GM18519 (cell line): ENCODE results near the gene MS4A15.
A peak's percentile ranks its signal among the peaks of the same experiment; 100 is the strongest.

ENCODE experiments used
- ATAC-seq: cut with Tn5 transposase; IDR thresholded peaks from one replicate; pipeline ENCODE4 v1.9.1; 2021; ENCODE audit warnings: mild to moderate bottlenecking, moderate library complexity; ENCODE audit not compliant: unreplicated experiment, low FRiP score

Gene MS4A15

DNA sequence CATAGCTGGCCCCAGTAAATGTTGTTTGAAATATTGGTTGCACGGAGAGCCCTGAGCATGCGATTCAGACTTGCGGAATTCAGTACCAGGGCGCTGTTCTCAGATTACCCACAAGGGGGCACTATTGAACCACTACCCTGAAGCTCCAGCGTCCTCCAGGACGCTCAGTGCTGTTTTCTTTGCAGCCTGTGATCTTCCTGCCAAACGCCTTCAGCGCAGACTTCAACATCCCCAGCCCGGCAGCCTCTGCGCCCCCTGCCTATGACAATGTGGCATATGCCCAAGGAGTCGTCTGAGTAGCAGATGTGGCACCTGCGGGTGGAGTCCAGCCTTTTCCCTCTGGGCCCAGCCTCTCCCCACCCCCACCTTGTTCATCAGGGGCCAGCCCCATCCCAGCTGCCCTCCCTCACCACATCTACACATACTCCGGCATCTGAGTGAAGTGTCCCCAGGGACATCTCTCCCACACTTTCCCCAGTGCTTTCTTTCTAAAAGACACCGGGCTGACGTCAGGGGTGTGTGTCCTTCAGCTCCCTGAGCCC is 18.8 kb downstream of the MS4A15 start:
- peak; percentile 72 for ATAC-seq

DNA sequence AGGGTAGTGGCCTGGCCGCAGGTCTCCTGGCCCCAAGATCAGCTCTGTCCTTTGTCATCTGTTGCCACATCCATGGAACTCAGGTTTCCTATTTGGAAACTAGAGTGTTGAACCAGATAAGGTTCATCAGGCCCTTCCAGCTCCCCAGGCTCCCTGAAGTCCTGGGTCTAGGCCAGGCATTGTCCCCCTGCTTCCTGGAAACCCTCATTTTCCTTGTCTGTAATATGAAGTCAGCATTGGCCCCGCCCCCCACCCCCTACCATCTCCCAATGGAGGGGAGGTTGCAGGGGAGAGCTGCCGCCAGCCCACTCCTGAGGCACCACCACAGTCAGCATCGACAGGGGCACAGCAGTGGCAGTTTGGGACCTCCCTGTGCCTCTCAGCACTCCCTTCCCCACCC is 19.5 kb downstream of the MS4A15 start:
- no peak for ATAC-seq

DNA sequence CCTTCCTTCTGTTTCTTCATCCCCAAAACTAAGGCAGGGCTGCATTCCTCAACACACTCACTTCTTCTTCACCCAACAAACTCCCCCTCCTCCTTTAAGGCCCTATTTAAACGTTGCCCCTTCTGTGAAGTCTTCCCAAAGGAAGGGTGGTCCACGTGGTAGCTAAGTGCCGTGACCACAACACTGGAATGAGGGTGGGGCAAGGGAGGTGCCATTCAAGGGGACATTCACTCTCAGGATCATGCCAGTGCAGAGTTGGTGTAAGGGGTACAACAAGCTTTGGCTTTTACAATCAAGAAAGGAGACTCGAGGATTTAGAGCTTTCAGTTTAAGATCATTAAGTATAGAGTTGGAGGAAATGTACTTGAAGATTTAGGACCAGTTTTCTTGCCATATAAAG is 20.4 kb downstream of the MS4A15 start:
- ATAC-seq, result no peak

DNA sequence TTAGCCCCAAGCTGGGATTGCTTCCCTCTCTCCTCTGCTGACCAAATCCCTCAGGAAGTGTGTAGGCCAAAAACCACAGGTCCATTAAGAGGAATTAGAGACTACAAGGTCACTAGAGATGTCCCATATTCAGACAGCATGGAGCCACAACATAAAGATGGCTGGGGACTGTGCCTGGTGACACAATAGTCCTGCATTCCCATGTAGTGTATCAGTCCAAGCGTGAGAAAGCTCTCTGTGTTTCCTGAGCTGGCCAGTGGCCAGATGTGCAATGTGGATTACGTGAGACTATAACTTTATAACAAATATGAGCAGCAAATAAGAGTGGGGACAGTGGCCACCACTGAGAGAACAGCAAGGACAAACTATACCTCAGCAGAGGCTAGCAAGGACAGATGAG is 20.9 kb downstream of the MS4A15 start:
- ATAC-seq, result no peak

DNA sequence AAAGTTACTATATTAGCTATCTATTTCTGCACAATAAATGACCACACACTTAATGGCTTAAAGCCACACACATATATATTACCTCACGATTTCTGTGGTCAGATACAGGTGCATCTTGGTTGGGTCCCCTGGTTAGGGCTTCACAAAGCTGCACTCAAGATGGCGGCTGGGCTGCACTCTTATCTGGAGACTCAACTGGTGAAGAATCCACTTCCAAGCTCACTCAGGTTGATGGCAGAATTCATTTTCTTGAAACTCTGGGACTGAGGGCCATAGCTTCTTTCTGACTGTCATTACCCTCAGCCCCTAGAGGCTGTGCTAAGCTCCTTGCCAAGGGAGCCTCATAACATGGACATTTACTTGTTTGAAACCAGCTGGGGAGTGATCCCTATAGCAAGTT is 23.4 kb downstream of the MS4A15 start:
- ATAC-seq, result no peak

DNA sequence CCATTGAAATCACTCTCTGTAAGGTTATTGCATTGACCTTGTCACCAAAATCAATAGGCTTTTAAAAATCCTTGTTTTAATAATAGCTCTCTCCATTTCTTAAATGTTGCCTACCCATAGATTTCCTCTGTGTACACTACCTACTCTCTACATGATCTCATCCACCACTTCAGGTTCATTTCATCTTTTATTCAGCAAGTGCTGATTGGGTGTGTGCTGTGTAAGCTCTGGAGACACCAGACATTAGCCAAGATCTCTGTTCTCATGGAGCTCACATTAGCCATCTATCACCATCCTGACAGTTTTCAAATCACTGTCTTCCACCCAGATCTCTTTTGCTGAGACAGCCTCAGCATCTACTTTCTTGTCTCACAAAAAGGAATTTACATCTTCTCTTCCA is 24.1 kb downstream of the MS4A15 start:
- ATAC-seq, result no peak

DNA sequence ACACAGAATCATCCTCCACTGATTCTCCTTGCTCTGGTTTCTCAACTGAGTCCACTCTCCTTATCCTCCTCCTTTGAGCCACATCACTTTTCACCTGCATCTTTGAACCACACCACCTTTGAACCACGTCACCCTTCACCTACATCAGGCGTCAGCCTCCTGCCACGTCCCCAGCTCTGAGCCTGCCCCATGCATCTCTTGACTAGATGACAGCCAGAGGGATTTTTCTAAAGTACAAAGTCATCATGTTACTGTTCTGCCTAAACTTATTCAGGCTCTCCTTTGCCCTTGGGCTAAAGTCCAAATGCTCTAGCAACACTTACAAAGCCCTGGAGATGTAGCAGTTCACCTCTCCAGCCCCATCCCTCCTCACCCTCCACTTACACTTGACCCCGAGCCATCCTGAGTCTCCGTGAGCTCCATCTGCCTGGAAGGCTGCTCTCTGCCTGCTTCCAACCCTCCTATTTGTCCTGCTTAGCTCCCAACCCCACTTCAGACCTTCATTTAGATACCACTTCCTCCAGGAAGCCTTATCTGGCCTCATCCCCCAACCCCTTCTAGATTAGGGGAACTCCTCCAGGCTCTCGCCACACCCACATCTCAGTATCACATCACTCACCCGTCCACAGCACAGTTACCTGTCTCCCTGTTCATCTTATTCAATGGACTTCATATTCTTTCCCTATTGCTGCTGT is 24.8 kb downstream of the MS4A15 start:
- no peak for ATAC-seq

DNA sequence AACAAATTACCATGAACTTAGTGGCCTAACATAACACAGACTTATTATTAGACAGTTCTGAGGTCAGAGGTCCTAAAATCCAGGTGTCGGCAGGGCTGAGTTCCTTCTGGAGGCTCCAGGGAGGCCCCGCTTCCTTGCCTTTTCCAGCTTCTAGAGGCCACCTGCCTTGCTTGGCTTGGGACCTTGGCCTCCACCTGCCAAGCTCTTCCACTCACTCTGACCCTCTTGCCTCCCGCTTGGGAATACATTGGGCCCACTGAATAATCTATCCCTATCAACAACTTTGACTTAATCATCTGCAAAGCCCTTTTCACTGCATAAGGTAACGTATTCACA is 25.3 kb downstream of the MS4A15 start:
- no peak for ATAC-seq

DNA sequence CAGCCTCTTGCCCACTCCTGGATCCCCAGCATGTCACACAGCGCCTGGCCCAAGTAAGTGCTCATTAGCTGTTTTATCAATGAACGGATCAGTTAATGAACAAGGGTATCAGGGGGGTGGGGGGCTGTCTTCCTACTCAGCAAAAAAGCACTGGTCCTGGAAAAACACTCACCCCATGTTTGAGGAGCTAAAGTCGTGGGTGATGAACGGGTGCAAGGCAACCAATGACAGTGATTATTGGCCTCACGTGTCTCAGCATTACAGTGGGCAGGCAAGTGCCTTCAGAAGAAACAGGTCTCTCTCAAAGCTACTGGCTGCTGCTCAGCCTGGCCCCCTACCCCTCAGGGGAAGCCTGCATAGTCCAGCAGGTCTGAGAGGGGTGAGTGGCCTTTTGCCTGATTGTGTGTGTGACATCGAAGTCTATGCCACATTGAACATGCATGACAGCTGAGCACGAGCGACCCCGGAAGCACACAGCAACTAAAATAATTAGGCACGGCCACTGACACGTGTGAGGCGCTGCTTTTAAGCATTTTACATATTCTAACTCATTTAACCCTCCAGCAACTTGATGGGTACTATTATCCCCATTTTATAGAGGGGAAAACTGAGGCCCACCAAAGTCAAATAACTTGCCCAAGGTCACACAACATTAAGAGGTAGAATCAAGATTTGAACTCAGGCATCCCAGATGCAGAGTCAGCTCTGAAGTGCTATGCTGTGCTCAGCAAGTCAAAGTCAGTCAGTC is 25.9 kb downstream of the MS4A15 start:
- no peak for ATAC-seq

DNA sequence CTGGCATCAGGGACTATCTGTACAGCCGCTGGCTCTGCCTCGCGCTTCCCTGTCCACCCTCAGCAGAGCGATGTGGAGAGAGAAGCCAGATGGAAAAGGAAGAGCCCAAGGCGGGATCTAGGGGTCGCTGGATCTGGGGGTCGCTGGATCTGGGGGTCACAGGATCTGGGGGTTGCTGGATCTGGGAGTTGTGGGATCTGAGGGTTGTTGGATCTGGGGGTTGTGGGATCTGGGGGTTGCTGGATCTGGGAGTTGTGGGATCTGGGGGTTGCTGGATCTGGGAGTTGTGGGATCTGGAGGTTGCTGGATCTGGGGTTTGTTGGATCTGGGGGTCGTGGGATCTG is 26.4 kb downstream of the MS4A15 start:
- ATAC-seq, result no peak

DNA sequence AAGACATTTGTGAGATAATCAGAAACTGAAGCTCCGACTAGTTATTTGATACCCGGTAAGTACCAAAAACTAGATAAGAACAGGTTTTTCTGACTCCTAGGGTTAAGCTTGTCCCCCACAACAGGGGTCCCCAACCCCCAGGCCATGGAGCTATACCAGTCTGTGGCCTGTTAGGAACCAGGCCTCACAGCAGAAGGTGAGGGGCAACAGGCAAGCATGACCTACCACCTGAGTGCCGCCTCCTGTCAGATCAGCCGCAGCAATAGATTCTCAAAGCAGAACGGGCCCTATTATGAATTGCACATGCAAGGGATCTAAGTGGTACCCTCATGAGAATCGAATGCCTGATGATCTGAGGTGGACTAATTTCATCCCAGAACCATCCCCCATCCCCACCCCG is 27.2 kb downstream of the MS4A15 start:
- no peak for ATAC-seq

DNA sequence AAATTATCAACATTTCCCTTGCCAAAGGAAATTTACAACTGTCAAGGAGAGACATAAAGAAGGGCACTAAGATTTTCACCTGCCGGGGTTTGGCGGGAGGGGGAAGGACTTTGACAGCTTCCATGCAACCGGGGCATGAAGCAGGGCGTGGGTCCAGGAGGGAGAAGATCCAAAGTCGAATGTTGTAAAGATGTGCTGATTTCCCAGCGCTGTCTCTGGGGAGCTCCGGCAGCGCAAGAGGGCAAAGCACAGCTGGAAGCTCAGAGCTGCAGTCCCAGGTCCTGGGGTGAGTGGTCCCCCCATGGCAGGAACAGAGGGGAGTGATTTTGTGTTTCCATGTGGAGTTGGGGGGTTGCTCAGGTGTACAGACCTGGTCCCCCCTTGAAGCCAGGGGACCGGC is 28.5 kb downstream of the MS4A15 start, which contains the start of gene MS4A10:
Gene MS4A10 (plus strand): TSS at position 198 of the 400 bp plus-strand sequence. CDS start 5,003 bp downstream, outside the sequence.
- ATAC-seq, result no peak

DNA sequence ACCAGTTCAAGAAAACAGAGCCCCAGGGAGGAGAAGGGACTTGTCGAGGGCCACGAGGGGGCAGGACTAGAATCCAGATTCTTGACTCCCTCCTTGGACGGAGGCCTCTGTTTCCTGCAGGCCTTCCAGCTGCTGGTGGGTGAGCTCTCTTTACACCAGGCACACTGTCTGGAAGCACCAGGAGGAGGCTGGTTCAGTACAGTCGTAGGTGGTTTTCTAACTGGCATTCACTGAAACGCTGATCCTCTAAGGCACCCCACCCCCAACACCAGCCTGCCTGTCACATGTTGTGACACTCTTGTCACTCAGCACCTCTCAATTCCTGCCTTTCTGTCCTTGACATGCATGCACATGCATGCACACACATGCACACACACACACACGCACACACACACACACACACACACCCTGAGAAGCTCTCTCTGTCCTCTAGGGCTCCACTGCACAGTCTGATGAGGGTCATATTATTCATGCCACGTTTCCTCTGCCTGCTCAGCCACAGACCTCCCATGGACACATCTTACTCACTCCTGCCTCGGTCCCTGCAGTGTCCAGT is 29.2 kb downstream of the MS4A15 start:
- ATAC-seq, result no peak

DNA sequence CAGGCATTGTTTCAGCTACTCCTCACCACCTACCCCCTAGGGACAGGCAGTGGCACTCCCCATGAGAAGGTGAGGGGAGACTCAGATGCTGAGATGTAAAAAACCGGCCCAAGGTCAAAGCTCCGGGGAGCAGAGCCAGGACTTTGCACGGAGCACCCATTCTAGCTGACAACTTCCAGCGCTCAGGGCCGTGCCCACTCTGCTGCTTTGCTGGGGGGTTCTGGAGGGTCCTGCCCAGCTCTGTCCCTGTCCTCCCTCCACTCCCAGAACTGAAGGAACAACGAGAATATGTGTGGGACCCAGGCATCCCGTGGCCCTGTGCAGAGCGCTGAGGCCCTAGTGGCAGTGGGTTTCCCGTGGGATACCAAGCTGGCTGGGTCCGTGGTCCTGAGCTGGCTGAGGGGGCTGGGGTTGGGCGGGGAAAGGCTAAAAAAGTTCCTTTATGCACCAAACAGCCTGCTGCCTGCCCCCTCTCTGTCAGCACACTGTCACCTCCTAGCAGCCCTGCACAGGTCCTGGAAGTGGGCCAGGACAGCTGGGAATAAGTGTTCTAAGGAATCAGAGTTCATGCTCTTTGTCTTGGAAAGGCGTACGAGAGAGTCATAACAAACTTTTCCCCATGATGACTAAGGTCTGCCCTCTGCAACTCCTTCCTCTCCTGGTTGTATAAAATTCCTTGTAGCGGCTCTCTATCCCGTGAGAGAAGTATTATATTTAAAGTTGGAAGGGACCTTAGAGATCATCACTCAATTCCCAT is 30.3 kb downstream of the MS4A15 start:
- no peak for ATAC-seq

DNA sequence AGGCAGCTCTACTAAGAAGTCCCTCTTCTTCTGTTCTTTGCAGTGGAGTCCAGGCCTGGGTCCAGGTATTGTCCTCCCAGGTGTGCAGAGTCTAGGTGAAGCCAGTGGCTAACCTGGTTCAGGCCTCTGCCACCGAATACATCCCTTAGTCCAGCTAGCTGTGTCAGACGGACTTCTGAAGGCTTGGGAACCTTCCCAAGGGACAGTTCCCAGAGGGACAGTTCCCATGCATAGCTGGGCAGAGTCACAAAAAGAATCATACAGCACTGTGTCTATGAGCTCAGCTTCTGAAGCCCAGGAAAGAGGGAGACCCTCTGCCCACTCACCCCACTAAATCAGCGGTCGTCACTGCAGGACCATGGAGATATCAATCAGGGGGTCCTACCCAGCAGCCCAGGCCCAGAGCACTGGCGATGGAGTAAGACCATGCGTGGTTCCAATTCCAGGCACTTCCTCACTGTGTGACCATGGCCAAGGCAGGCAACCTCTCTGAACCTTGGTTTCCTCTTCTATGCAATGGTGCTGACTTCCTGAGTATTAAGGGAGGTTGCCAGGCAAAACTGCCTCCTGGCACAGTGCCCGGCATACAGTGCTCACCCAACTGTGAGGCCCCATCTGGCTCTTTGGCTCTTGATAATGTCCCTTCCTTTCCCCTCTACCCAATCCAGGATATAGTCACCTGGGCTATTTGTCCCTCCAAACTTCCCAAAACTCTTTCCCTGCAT is 31.9 kb downstream of the MS4A15 start:
- ATAC-seq, result no peak

DNA sequence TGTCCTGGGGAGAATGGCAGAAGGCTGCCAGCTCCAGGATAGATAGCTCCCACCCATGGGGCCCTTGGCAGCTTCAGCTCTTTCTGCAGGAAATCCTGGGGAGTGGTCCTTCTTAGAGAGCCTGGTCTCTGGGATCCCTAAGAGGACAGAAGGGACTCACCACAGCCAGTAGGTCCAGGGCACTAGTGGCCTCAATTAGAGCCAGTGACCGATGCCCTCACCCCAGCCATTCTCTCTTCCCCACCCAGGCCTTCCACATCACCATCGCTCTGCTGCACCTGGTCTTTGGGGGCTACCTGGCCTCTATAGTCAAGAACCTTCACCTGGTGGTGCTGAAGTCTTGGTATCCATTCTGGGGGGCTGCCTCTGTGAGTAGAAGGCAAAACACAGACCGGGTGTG is 34.1 kb downstream of the MS4A15 start:
- ATAC-seq, result no peak

DNA sequence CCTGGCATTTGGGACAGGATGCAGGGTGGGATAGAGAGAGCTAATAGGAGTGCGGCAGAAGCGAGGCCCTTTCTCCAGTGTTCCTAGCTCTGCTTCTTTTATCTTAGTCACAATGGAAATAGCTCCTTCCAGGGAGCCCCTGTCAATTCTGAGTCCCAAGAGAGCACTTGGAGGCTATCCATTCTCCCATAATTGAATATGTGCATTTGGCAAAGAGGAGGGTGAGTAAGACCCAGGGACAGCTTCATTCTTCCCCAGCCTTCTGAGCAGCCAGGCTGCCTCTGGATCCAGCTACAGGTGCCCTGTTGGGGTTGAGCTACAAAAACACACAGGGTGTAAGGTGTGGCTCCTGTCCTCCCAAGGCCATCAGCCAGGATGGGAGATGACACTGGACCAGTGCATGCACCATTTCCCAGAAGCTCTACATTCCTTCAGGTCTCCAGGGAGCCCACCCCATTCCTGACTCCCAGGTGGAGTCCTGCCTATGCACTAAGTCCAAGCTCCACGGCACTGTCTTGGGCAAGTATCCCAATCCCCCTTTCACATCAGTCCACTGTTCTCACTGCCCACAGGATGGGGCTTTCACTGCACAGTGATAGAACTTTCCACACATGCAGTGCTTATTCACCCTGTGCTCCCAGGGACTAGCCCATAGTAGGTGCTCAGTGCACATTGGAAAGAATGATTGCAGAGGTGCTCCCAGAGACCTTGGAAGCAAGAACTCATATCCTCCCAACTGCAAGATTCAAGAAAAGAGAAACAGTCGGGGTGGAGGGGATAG is 34.7 kb downstream of the MS4A15 start:
- ATAC-seq, result no peak

DNA sequence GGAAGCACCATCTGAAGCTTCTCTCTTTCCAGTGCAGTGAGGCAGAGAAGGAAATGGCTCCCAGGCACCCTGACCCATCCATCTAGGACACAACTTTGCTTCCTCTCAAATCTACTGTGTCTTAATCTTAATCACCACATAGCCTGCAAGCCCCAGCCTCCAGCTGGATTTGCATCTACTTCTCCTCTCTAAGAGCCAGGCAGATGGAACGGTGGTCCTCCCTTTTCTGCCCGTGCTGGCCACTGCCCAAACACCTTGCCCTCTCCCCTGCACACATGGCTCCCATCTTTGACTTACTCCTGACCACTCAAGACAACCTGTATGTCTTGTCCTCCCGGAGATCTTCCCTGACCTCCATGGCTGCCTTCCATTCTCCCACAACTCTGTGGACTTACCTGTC is 35.9 kb downstream of the MS4A15 start:
- no peak for ATAC-seq

DNA sequence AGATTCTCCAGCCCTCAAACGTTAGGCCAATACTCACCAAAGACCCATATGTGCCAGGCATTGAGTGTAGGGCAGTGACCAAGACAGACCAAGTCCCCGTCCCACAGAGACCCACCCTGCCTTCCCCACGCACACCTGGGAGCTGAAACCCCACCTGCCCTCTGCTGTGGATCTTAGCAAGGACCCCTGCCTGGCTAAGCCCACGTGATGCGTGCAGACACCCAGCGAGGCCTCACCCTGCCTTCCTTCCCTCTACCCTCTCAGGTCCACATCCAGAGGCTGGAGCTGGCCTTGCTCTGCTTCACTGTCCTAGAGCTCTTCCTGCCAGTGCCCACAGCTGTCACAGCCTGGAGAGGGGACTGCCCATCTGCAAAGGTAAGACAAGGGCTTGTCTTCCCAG is 38.6 kb downstream of the MS4A15 start:
- no peak for ATAC-seq
